Erythroblast (primary cell): ENCODE results near the gene RNU1-2.
"Not testable (repeated sequence)": the region's sequence is repeated elsewhere in the genome, so short reads cannot be mapped to it uniquely, and the experiment has no call there.

Experiments used
- GATA1 ChIP-seq: IDR thresholded peaks from 2 replicates; pipeline ENCODE4 v1.6.1; 2011; ENCODE audit warnings: low read depth, mild to moderate bottlenecking, control low read depth, low read length, moderate library complexity
- POLR2A ChIP-seq: IDR thresholded peaks from 2 replicates; pipeline ENCODE4 v1.6.1; 2011; ENCODE audit warnings: mild to moderate bottlenecking, low read length

DNA sequence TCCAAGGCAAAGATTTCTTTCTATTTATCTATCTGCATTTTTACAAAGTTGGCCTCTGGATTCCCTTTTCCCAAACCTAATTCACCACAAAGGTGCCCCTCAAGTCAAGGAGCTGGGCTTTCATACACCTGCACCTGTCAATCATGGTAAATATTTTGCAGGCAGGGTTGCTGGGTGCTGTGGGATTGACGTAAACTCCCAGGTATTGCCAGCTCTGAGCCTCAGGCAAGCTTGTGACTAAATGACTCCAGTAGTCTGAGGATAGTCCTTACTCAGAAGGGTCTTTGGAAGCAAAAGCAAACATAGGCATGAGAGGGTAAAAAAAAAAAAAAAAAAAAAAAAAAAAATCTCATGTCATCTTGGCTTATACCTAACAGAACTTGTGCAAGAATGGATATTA is 14.0 kb upstream of the RNU1-2 start:
- TF ChIP-seq POLR2A, GATA1: not testable (repeated sequence)
